HG02623 (cell line): ENCODE results near the gene LILRB4.
"Not testable (repeated sequence)": the region's sequence is repeated elsewhere in the genome, so short reads cannot be mapped to it uniquely, and the experiment has no call there.

Experiments used
- ATAC-seq: cut with Tn5 transposase; IDR thresholded peaks from one replicate; pipeline ENCODE4 v1.9.1; 2021; ENCODE audit warnings: moderate library complexity; ENCODE audit not compliant: unreplicated experiment

Gene LILRB4

GRCh38 chr19:54662730-54663129 is at the start of gene LILRB4:
Gene LILRB4 (plus strand): TSS chr19:54662985. CDS start chr19:54663034, 49 bp downstream.
- no peak for ATAC-seq

GRCh38 chr19:54614726-54615125 is 48.1 kb upstream of the LILRB4 start:
- no peak for ATAC-seq

DNA sequence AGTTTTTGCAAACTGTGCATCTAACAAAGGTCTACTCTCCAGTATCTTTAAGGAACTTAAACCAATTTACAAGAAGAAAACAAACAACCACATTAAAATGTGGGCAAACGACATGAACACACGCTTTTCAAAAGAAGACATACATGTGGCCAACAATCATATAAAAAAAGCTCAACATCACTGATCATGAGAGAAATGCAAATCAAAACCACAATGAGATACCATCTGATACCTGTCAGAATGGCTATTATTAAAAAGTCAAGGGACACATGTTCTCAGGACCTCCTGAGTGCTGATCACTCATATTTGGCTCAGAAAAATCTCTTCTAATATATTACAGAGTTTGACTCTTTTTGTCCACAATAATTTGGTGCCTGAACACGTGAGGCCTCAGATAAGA is 46.7 kb upstream of the LILRB4 start:
- no peak for ATAC-seq

- ATAC-seq, result peak; percentile 72
Measured at GRCh38 chr19:54616821-54617560, 45.8 kb upstream of the LILRB4 start.

DNA sequence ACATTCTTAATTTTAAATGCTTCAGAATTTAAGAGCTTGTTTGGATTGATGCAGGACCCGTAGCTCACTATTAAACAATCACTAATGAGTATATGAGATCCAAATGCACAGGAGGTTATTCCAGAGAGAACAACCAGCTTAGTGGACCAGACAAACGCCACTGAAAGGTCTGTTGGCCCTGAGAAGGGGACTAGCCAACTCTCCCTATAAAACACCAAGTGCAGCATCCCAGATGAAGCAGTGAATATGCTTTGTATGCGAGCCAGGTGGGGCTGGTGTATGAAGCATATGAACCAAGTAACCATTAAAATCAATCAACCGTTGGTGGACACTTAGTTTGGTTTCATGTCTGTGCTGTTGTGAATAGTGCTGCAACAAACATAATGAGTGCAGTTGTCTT is 42.3 kb upstream of the LILRB4 start:
- ATAC-seq, result no peak

GRCh38 chr19:54622431-54622830 is 40.4 kb upstream of the LILRB4 start:
- ATAC-seq, result no peak

DNA sequence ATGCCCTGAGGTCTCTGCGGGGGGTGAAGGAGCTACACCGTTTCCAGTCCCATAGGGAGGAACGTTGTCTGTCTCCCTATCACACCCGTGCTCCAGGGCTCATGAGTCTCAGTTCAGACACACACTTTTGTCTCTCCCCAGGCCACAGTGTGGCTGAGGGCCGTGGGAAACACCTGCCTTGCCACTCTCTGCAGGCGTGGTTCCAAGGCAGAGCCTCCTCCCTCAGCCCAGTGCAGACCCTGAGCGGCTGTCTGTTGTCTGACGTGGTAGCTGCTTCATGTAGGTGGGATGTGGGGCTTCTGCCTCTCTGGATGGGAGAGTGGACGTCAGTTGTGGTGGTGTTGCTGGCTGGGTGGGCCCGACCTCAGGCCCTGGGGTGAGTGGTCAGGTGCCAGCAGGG is 38.6 kb upstream of the LILRB4 start:
- ATAC-seq, result not testable (repeated sequence)

GRCh38 chr19:54624934-54625730 is 37.7 kb upstream of the LILRB4 start:
- not testable (repeated sequence) for ATAC-seq

GRCh38 chr19:54626757-54627156 is 36.0 kb upstream of the LILRB4 start:
- no peak for ATAC-seq

- ATAC-seq, result not testable (repeated sequence)
Measured at GRCh38 chr19:54627912-54628311, 34.9 kb upstream of the LILRB4 start.

GRCh38 chr19:54630262-54630661 is 32.5 kb upstream of the LILRB4 start, which contains the start of gene LILRB1:
Gene LILRB1 (plus strand): TSS chr19:54630484. CDS start chr19:54631074, 590 bp downstream.
- not testable (repeated sequence) for ATAC-seq

- no peak for ATAC-seq
Measured at GRCh38 chr19:54630782-54631181, 32.0 kb upstream of the LILRB4 start.

- ATAC-seq, result not testable (repeated sequence)
Measured at GRCh38 chr19:54631489-54632337, 31.1 kb upstream of the LILRB4 start.

- not testable (repeated sequence) for ATAC-seq
Measured at GRCh38 chr19:54632517-54632916, 30.3 kb upstream of the LILRB4 start.

DNA sequence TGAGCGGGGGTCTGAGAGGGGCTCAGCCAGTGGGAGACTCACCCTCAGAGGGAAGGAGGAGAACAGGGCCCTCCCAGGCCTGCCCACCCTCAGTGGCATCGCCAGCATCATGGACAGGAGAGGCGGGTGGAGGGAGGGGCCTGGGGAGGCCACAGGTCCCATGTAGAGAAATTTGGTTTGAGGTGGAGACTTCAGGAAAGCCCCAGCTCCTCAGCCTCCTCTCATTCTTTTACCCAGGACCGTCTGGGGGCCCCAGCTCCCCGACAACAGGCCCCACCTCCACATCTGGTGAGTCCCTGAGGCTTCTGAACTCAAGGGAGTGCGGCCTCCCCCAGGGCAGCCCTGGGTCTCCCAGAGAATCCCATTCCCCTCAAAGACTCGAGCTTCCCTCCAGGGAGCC is 29.4 kb upstream of the LILRB4 start:
- no peak for ATAC-seq

- ATAC-seq, result not testable (repeated sequence)
Measured at GRCh38 chr19:54636081-54636480, 26.7 kb upstream of the LILRB4 start.

DNA sequence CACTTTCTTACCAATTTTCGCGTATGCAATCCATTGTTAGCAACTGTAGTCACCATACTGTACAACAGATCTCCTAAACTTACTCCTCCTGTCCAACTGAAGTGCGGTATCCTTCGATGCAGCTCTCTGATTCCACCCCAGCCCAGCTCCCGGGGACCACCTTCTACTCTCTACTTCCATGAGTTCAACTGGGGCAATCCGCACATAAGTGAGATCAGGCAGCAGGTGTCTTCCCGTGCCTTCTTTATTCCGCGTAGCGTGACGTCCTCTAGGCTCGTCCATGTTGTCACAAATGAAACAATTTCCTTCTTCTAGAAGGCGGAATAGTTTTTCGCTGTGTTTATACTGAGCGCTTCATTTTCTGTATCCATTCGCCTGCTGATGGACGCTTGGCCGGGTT is 24.1 kb upstream of the LILRB4 start:
- no peak for ATAC-seq

DNA sequence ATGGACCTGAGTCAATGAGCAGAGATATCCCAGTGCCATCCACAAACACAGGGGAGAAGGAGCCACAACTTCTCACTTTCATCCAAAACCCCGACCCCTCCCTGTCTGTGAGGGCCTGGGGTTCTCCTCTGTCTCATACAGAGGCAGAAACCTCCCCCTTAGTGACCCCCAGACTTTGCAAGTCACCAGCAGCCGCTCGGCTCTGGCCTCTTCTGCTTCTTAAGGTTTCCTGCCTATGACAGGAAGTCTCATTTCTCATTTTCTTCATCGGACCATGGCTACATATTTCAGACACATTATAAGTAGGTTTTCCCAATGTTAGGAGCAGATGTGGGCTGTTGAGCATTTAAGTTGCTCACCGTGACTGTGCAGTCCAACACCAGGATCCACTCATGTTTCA is 19.8 kb upstream of the LILRB4 start:
- ATAC-seq, result not testable (repeated sequence)

- ATAC-seq, result not testable (repeated sequence)
Measured at GRCh38 chr19:54643583-54643982, 19.2 kb upstream of the LILRB4 start.

- no peak for ATAC-seq
Measured at GRCh38 chr19:54644056-54644455, 18.7 kb upstream of the LILRB4 start.

DNA sequence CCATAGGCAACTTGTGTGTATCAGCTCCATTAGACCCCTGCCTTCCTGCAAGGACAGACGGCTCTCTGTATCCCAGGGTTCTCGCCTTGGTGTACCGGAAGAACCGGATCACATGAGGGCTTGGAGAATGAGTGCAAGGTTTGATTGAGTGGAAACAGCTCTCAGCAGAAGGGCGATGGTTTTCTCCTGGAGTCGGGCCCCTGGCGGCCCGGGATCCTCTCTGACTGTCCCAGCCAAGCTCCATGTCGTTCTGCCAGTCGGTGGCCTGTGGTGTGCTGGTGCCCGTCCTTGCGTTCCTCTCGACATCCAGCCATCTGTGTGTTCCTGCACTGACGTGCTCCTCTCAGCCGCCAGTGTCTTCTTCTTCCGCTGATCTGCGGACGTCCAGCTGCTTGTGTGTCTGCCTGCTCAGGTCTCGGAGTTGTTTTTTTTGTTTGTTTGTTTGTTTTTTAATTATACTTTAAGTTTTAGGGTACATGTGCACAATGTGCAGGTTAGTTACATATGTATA is 16.4 kb upstream of the LILRB4 start:
- ATAC-seq, result no peak
